Measurements from ENCODE around the gene CYP26B1.
A peak's percentile ranks its signal among the peaks of the same experiment; 100 is the strongest.

Gene CYP26B1

GRCh38 chr2:72156872-72157271 is 9.2 kb upstream of the CYP26B1 start:
- Histone ChIP-seq H3K27ac (ENCODE audit: low read depth, low read length) (no peak overlapping the region), H3K9ac (ENCODE audit: low read length in 5 of 5) (no peak overlapping the region), H3K9me3 (ENCODE audit: control insufficient read depth in 5 of 5, low read length in 5 of 5) (no peaks in the 10 kb centered on the region), H3K4me3 (ENCODE audit: low read depth in 1 of 5, low read length in 5 of 5) (no peak overlapping the region), H3K27me3 (ENCODE audit: control insufficient read depth in 5 of 5, insufficient read depth in 4 of 5, low read length in 5 of 5) (peaks cover 16 to 48% (median 31%) of the 10 kb centered on the region in 5 donors), H3K36me3 (ENCODE audit: control insufficient read depth in 5 of 5, insufficient read depth in 5 of 5, low read length in 5 of 5) (no peaks in the 10 kb centered on the region), H3K4me1 (ENCODE audit: control insufficient read depth in 5 of 5, insufficient read depth in 5 of 5, low read length in 5 of 5) (no peaks in the 10 kb centered on the region)

DNA sequence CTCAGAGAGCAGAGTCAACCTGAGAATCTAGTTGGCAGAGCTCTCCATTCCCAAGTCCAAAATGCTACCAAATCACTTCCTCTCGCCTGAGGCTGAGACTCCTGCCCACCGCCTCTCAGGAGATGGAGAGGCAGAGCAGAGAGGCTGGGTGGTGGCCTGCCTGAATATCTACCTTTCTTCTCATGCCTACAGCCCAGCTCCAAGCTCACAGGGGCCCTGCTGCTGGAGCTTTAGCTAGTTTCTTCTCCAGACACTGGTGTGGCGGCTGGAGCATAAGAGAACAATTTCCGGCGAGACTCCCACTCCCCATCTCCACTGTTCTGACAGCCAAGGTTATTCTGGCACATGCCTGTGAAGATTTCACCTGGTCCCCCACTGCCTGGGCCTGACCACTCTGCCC is 8.1 kb upstream of the CYP26B1 start:
- Histone ChIP-seq H3K27me3 (ENCODE audit: control insufficient read depth in 5 of 5, insufficient read depth in 4 of 5, low read length in 5 of 5) (peaks cover 16 to 52% (median 37%) of the 10 kb centered on the region in 5 donors), H3K9me3 (ENCODE audit: control insufficient read depth in 5 of 5, low read length in 5 of 5) (no peaks in the 10 kb centered on the region), H3K4me3 (ENCODE audit: low read depth in 1 of 5, low read length in 5 of 5) (no peak overlapping the region), H3K4me1 (ENCODE audit: control insufficient read depth in 5 of 5, insufficient read depth in 5 of 5, low read length in 5 of 5) (no peaks in the 10 kb centered on the region), H3K9ac (ENCODE audit: low read length in 5 of 5) (no peak overlapping the region), H3K27ac (ENCODE audit: low read depth, low read length) (no peak overlapping the region), H3K36me3 (ENCODE audit: control insufficient read depth in 5 of 5, insufficient read depth in 5 of 5, low read length in 5 of 5) (no peaks in the 10 kb centered on the region)

DNA sequence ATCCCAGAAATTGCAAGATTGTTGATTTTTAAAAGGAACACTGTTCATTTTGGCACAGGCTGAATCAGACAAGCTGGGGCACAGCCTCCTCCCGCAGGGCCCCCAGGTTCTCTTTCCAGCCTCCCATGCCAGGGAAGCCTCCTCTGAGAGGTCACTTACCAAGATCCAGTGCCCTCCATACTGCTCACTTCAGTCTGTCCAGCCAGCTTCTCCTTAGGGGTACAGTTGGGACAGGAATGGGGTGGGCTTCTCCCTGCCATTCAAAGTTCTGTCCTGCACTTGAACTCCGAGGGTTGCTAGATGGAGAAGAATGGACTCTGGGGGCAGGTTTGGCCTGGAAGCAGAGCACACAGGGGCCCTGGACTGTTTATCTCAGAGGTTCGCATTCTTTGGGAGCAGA is 7.5 kb upstream of the CYP26B1 start:
- no peak overlapping the region for H3K27ac ChIP-seq (ENCODE audit: low read depth, low read length)
- no peak overlapping the region for H3K9ac ChIP-seq (ENCODE audit: low read length in 5 of 5)

DNA sequence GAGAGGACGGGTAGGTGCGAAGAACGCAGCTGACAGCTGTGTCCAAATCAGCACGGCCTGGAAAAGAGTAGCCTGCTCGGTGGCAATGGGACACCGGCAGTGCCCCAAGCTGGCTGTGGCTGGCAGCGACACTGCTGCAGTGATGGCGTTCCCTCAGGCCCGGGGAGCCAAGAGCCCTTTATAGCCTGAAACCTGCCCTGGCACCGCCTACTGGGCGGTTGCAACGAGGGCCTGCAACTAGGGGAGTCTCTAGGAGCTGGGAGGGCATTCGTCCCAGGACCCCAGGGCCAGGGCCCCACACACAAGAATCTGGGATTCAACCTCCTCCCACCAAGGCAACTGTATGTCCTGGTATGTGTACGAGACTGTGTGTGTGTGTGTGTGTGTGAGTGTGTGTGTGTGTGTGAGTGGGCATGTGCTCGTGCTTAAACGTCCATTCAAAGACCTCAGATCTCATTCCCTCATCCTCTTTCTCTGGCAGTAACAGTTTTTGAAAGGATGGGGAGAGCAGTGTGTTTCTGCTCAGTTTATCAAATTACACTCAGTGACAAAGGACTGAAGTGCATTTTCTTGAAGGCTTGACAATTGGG is 6.8 kb upstream of the CYP26B1 start:
- no peaks in the 10 kb centered on the region for H3K9me3 ChIP-seq (ENCODE audit: control insufficient read depth in 5 of 5, low read length in 5 of 5)
- peaks cover 16 to 63% (median 42%) of the 10 kb centered on the region in 5 donors for H3K27me3 ChIP-seq (ENCODE audit: control insufficient read depth in 5 of 5, insufficient read depth in 4 of 5, low read length in 5 of 5)
- H3K9ac ChIP-seq (ENCODE audit: low read length in 5 of 5), result no peak overlapping the region

More for the DNA sequence above, 7.5 kb upstream of the CYP26B1 start:
- Histone ChIP-seq H3K36me3 (ENCODE audit: control insufficient read depth in 5 of 5, insufficient read depth in 5 of 5, low read length in 5 of 5) (no peaks in the 10 kb centered on the region), H3K4me1 (ENCODE audit: control insufficient read depth in 5 of 5, insufficient read depth in 5 of 5, low read length in 5 of 5) (peaks cover 0 to 6% (median 1%) of the 10 kb centered on the region in 5 donors), H3K9me3 (ENCODE audit: control insufficient read depth in 5 of 5, low read length in 5 of 5) (no peaks in the 10 kb centered on the region), H3K27me3 (ENCODE audit: control insufficient read depth in 5 of 5, insufficient read depth in 4 of 5, low read length in 5 of 5) (peaks cover 16 to 58% (median 40%) of the 10 kb centered on the region in 5 donors), H3K4me3 (ENCODE audit: low read depth in 1 of 5, low read length in 5 of 5) (no peak overlapping the region)

GRCh38 chr2:72153924-72154323 is 6.3 kb upstream of the CYP26B1 start:
- peaks cover 20 to 63% (median 46%) of the 10 kb centered on the region in 5 donors for H3K27me3 ChIP-seq (ENCODE audit: control insufficient read depth in 5 of 5, insufficient read depth in 4 of 5, low read length in 5 of 5)
- H3K4me3 ChIP-seq (ENCODE audit: low read depth in 1 of 5, low read length in 5 of 5), result no peak overlapping the region
- no peaks in the 10 kb centered on the region for H3K9me3 ChIP-seq (ENCODE audit: control insufficient read depth in 5 of 5, low read length in 5 of 5)
- H3K9ac ChIP-seq (ENCODE audit: low read length in 5 of 5), result no peak overlapping the region
- H3K36me3 ChIP-seq (ENCODE audit: control insufficient read depth in 5 of 5, insufficient read depth in 5 of 5, low read length in 5 of 5), result no peaks in the 10 kb centered on the region
- H3K4me1 ChIP-seq (ENCODE audit: control insufficient read depth in 5 of 5, insufficient read depth in 5 of 5, low read length in 5 of 5), result peaks cover 0 to 18% (median 14%) of the 10 kb centered on the region in 5 donors
- no peak overlapping the region for H3K27ac ChIP-seq (ENCODE audit: low read depth, low read length)

More for the DNA sequence above, 6.8 kb upstream of the CYP26B1 start:
- no peak overlapping the region for H3K27ac ChIP-seq (ENCODE audit: low read depth, low read length)
- H3K36me3 ChIP-seq (ENCODE audit: control insufficient read depth in 5 of 5, insufficient read depth in 5 of 5, low read length in 5 of 5), result no peaks in the 10 kb centered on the region
- H3K4me3 ChIP-seq (ENCODE audit: low read depth in 1 of 5, low read length in 5 of 5), result no peak overlapping the region
- peaks cover 0 to 12% (median 8%) of the 10 kb centered on the region in 5 donors for H3K4me1 ChIP-seq (ENCODE audit: control insufficient read depth in 5 of 5, insufficient read depth in 5 of 5, low read length in 5 of 5)

DNA sequence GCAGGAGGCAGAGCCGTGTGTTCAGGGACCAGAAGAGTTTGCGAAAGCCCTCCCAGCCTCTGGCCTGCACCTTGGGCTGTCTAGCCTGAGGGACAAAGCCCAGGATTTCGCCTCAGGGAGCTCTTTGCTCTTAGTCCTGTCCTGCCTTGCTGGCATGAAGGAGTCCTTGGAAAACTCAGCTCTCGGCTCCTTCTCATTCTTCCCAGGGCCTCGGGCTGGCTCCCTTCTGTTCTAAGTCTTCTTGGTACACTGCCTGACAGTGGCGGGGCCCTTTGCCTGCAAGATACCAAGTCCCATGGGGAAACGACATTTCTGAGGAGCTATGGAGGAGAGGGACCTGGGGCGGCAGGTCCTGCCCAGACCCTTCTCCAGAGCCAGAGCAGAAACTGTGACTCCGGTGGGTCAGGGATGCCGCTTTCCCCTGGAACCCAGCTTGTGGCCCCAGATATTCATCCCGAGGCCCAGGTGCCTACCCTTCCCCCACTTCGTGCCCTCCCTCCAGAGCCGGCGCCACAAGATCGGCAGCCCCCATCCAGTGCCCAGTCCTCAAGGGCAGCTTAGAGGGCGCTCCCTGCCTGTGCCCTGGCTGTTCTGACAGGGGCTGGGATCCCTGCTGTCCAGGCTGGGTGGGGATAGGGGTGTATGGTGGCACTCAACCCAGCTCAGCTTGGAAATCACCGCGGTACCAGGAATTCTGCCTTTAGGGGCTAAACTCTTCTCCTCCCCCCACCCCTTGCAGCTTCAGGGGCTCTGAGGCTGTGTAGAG is 5.5 kb upstream of the CYP26B1 start:
- H3K27me3 ChIP-seq (ENCODE audit: control insufficient read depth in 5 of 5, insufficient read depth in 4 of 5, low read length in 5 of 5), result peaks cover 18 to 61% (median 46%) of the 10 kb centered on the region in 5 donors

GRCh38 chr2:72150861-72151356 is 3.2 kb upstream of the CYP26B1 start:
- H3K27ac ChIP-seq (ENCODE audit: low read depth, low read length), result no peak overlapping the region
- no peak overlapping the region for H3K9ac ChIP-seq (ENCODE audit: low read length in 5 of 5)
- H3K4me3 ChIP-seq (ENCODE audit: low read depth in 1 of 5, low read length in 5 of 5), result no peak overlapping the region
- H3K9me3 ChIP-seq (ENCODE audit: control insufficient read depth in 5 of 5, low read length in 5 of 5), result no peaks in the 10 kb centered on the region
- H3K4me1 ChIP-seq (ENCODE audit: control insufficient read depth in 5 of 5, insufficient read depth in 5 of 5, low read length in 5 of 5), result peaks cover 0 to 41% (median 37%) of the 10 kb centered on the region in 5 donors
- H3K27me3 ChIP-seq (ENCODE audit: control insufficient read depth in 5 of 5, insufficient read depth in 4 of 5, low read length in 5 of 5), result peaks cover 17 to 61% (median 49%) of the 10 kb centered on the region in 5 donors
- H3K36me3 ChIP-seq (ENCODE audit: control insufficient read depth in 5 of 5, insufficient read depth in 5 of 5, low read length in 5 of 5), result no peaks in the 10 kb centered on the region

More for the DNA sequence above, 5.5 kb upstream of the CYP26B1 start:
- Histone ChIP-seq H3K4me1 (ENCODE audit: control insufficient read depth in 5 of 5, insufficient read depth in 5 of 5, low read length in 5 of 5) (peaks cover 0 to 19% (median 16%) of the 10 kb centered on the region in 5 donors), H3K9ac (ENCODE audit: low read length in 5 of 5) (no peak overlapping the region), H3K9me3 (ENCODE audit: control insufficient read depth in 5 of 5, low read length in 5 of 5) (no peaks in the 10 kb centered on the region), H3K27ac (ENCODE audit: low read depth, low read length) (no peak overlapping the region), H3K36me3 (ENCODE audit: control insufficient read depth in 5 of 5, insufficient read depth in 5 of 5, low read length in 5 of 5) (no peaks in the 10 kb centered on the region), H3K4me3 (ENCODE audit: low read depth in 1 of 5, low read length in 5 of 5) (no peak overlapping the region)

- H3K36me3 ChIP-seq (ENCODE audit: control insufficient read depth in 5 of 5, insufficient read depth in 5 of 5, low read length in 5 of 5), result no peaks in the 10 kb centered on the region
- peak overlapping the region in 1 of 5 donors; percentile 48 for H3K9ac ChIP-seq (ENCODE audit: low read length in 5 of 5)
- H3K4me3 ChIP-seq (ENCODE audit: low read depth in 1 of 5, low read length in 5 of 5), result peak overlapping the region; percentile 34 to 79 (median 67)
- no peak overlapping the region for H3K27ac ChIP-seq (ENCODE audit: low read depth, low read length)
- H3K4me1 ChIP-seq (ENCODE audit: control insufficient read depth in 5 of 5, insufficient read depth in 5 of 5, low read length in 5 of 5), result peaks cover 0 to 47% (median 42%) of the 10 kb centered on the region in 5 donors
- no peaks in the 10 kb centered on the region for H3K9me3 ChIP-seq (ENCODE audit: control insufficient read depth in 5 of 5, low read length in 5 of 5)
- H3K27me3 ChIP-seq (ENCODE audit: control insufficient read depth in 5 of 5, insufficient read depth in 4 of 5, low read length in 5 of 5), result peaks cover 17 to 56% (median 46%) of the 10 kb centered on the region in 5 donors
Measured at GRCh38 chr2:72150157-72150860, 2.6 kb upstream of the CYP26B1 start.

DNA sequence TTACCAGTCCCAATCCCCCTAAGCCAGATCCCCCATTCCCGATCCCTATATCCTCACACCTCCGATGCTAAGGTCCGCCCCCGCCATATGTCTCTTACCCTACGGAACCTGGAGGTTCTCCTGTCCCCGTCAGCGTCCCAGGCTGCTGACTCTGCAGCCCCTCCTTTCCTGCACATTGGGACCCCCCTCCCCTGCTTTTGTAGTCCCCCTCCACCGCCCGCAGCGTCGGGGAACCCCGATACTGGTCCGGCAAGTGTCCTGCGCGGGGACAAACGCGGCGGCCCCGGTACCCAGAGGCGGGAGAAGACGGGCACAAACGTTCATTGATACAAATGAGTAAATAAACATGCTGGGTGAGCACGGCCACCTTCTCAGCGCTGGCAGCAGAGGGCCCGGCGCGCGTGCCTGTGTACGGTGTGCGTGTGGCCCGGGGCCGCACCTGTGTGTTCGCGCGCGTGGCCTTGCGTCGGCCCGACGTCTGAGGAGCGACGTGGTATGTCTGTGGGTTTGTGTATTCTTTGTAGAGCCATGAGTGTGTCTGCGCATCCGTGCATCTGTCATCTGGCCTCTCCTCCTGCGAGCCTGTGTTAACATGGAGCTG is 2.0 kb upstream of the CYP26B1 start:
- peak overlapping the region in 1 of 5 donors; percentile 48 for H3K9ac ChIP-seq (ENCODE audit: low read length in 5 of 5)
- H3K27me3 ChIP-seq (ENCODE audit: control insufficient read depth in 5 of 5, insufficient read depth in 4 of 5, low read length in 5 of 5), result peaks cover 16 to 51% (median 44%) of the 10 kb centered on the region in 5 donors
- no peak overlapping the region for H3K27ac ChIP-seq (ENCODE audit: low read depth, low read length)
- peak overlapping the region; percentile 59 to 79 (median 70) for H3K4me3 ChIP-seq (ENCODE audit: low read depth in 1 of 5, low read length in 5 of 5)
- no peaks in the 10 kb centered on the region for H3K9me3 ChIP-seq (ENCODE audit: control insufficient read depth in 5 of 5, low read length in 5 of 5)
- peaks cover 0 to 53% (median 49%) of the 10 kb centered on the region in 5 donors for H3K4me1 ChIP-seq (ENCODE audit: control insufficient read depth in 5 of 5, insufficient read depth in 5 of 5, low read length in 5 of 5)
- H3K36me3 ChIP-seq (ENCODE audit: control insufficient read depth in 5 of 5, insufficient read depth in 5 of 5, low read length in 5 of 5), result no peaks in the 10 kb centered on the region
